Fibroblast of skin of abdomen (primary cell): ENCODE data around the gene MRGPRD. TPM values are rescaled to one million over a fixed set of nuclear protein-coding genes. Genes with fewer than 3 reads are reported as not detected.

Source experiments
- DNase-seq: peaks from one replicate; pipeline ENCODE4 v3.0.0-alpha.2; 2013
- polyA plus RNA-seq, 2 experiments: library from polyadenylated mRNA; unstranded; fragments of 120-200 nt; gene quantifications; one replicate each; pipeline ENCODE4 v1.2.1, GENCODE V29; 2013; ENCODE audit not compliant: insufficient read length in 2 of 2

MRGPRD gene
- polyA plus RNA-seq (2013, experiment 1 of 2; ENCODE audit: insufficient read length), result not detected
- not detected for polyA plus RNA-seq (2013, experiment 2 of 2; ENCODE audit: insufficient read length)

DNA sequence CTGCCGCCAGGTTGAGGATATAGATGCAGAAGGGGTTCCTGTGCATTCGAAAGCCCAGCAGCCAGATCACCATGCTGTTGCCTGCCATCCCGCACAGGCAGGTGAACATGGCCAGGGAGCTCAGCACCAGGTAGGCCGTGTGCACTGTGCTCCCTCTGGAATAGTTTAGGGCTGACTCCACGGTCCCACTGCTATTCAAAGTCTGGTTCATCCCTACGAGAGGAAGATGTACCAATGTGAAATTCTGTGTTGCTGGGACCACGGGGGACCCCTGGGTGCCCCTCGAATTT, at the start of gene MRGPRD:
MRGPRD (minus strand) TSS at position 211 of the 290 bp plus-strand sequence; CDS start at position 211, 0 bp downstream.
- DNase-seq, result no peak

GRCh38 chr11:69030301-69030700, 49.5 kb upstream of the MRGPRD start:
- no peak for DNase-seq

- DNase-seq, result no peak
Observed at GRCh38 chr11:69027704-69028372, 47.1 kb upstream of the MRGPRD start.

- no peak for DNase-seq
Observed at GRCh38 chr11:69024509-69024908, 43.7 kb upstream of the MRGPRD start.

GRCh38 chr11:69022260-69022659, 41.5 kb upstream of the MRGPRD start:
- no peak for DNase-seq

DNA sequence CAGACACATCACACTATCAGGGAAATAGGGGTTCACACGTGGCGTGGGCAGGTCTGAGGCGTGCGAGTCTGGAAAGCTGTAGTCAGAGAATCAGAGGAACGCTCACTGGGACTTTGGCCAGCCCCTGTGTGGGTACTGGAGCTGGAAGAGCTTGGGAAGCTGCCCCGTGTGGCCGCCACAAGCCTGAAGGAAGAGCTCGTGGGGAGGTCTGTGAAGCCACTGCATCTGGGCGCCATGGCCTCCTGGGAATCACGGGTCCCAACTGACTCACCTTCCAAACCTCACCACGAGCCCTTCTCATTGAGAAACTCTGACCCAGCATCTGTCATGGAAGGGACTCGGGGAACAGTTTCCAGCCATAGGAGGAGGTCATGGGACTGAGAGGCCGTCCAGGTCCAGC, 38.1 kb upstream of the MRGPRD start:
- peak; percentile 66 for DNase-seq

- DNase-seq, result no peak
Observed at GRCh38 chr11:69017951-69018350, 37.2 kb upstream of the MRGPRD start.

GRCh38 chr11:69014898-69015549, 34.2 kb upstream of the MRGPRD start:
- DNase-seq, result no peak

DNA sequence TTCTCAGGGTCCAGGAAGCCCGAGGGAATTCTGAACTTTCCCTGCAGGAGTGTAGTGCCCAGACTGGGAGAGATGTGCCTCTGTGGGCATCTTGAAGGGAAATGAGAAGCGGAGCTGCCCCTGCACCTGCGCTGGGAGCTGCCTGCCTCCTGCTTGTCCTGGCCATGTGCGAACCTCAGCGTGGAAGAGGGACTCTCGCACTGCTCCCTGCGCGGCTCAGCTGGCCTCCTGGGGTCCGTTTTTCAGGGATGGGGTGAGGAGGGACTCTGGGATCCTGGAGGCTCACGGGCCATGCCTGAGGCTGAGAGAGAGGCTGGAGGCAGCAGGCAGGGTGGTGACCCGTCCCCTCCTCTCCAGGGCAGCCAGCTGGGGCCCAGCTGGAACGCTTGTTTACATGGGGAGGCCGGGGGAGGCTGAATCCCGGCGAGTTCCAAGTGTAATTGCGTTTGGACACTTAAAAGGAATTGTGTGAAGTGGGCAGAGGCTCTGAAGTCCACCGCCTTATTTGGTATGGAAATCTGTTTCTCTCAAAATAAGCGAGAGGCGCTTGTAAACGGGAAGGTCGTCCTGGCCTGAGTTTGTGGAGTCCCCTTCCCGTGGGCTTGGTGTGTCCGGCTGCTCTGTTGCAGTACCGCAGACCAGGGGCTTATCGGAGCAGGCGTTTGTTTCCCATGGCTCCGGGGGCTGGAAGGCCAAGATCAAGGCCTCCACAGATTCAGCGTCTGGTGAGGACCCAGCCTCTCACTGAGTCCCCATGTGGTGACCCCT, 33.5 kb upstream of the MRGPRD start:
- peak; percentile 38 for DNase-seq

GRCh38 chr11:69013009-69013951, 32.5 kb upstream of the MRGPRD start, which contains the start of gene MRGPRF:
MRGPRF (minus strand) TSS chr11:69013246; CDS start chr11:69009901, 3,345 bp downstream.
- DNase-seq, result peak; percentile 92

DNA sequence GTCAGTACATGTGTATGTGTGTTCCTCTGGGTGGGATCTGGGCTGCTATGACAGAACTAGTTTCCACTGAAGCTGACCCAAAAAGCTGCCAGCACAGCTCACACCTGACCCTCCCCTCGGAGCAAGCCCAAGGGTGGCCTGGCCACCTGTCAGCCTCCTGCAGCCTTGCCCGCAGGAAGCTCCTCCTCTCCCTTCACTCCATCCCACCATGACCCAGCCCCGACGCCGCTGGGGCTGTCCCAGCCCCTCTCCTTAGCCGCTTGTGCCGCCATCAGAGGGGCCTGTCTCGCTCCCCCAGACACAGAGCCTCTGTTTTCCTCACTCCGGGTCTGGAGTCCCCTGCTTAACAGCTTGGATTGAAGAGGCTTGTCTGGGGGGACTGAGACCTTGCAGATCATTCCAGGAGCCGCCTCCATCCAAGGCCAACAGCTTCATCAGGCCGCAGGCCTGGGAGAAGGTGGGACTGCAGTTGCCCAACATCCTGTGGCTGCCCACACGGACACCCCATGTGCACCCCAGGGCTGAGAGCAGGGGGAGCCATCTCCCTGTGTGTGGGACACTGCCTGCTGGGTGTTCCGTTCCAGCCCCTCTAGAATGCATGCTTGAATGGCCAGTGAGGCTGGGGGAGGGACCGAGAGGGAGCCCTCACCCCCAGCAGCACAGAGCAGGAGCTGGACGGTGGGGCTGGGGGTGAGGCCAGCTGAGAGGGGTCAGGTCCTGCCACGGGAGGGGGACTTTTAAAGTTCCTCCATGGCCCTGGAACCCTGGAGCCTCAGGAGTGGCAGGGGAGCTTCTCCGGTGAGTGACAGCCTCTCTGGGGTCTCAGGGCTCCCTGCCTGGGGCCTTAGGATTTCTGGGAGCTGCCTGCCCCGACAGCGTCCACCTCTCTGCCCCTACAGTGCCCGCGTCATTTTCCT, 31.6 kb upstream of the MRGPRD start:
- peak; percentile 39 for DNase-seq

- DNase-seq, result no peak
Observed at GRCh38 chr11:69011624-69012091, 30.9 kb upstream of the MRGPRD start.

- peak; percentile 86 for DNase-seq
Observed at GRCh38 chr11:69010964-69011623, 30.3 kb upstream of the MRGPRD start.

GRCh38 chr11:69010361-69010891, 29.6 kb upstream of the MRGPRD start:
- DNase-seq, result no peak

- DNase-seq, result no peak
Observed at GRCh38 chr11:69009441-69010211, 28.8 kb upstream of the MRGPRD start.

GRCh38 chr11:69008737-69009440, 28.1 kb upstream of the MRGPRD start:
- peak; percentile 96 for DNase-seq

- DNase-seq, result peak; percentile 21
Observed at GRCh38 chr11:69007975-69008381, 27.2 kb upstream of the MRGPRD start.

DNA sequence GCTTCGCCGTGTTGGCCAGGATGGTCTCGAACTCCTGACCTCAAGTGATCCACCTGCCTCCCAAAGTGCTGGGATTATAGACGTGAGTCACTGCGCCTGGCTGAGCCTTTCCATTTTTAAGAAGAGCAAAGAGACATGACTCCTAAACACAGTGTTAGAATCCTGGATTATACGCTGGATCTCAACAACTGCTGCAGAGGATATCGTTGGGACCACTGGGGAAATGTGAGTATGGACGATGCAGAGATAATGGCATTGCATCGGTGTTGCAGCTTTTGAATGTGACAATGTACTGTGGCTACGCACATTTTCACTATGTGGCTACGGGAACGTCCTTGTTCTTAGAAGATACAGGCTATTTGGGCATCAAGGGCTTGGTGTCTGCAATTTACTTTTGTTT, 26.0 kb upstream of the MRGPRD start:
- DNase-seq, result no peak
